Endothelial cell (in vitro differentiated cells): ENCODE results near the gene MYZAP. TPM values are rescaled to one million over a fixed set of nuclear protein-coding genes. Genes with fewer than 3 reads are reported as not detected.
A peak's percentile ranks its signal among the peaks of the same experiment; 100 is the strongest.

Experiments
- DNase-seq: peaks from one replicate; pipeline ENCODE4 v3.0.0; 2021; ENCODE audit warnings: low spot score
- H3K27ac Mint-ChIP-seq: one replicate; pipeline ENCODE4 v1.8.0; 2021; ENCODE audit warnings: mixed read lengths, inconsistent platforms; ENCODE audit not compliant: unreplicated experiment
- H3K27me3 Mint-ChIP-seq: one replicate; pipeline ENCODE4 v1.8.0; 2021; ENCODE audit warnings: mild to moderate bottlenecking, moderate library complexity, mixed read lengths, inconsistent platforms; ENCODE audit not compliant: unreplicated experiment
- H3K36me3 Mint-ChIP-seq: one replicate; pipeline ENCODE4 v1.8.0; 2021; ENCODE audit warnings: mild to moderate bottlenecking, low read depth, mixed read lengths, inconsistent platforms; ENCODE audit not compliant: unreplicated experiment
- H3K4me1 Mint-ChIP-seq: one replicate; pipeline ENCODE4 v1.8.0; 2021; ENCODE audit warnings: mild to moderate bottlenecking, mixed read lengths, inconsistent platforms; ENCODE audit not compliant: unreplicated experiment
- H3K4me3 Mint-ChIP-seq: one replicate; pipeline ENCODE4 v1.8.0; 2021; ENCODE audit warnings: mild to moderate bottlenecking, mixed read lengths, inconsistent platforms; ENCODE audit not compliant: unreplicated experiment
- H3K9me3 Mint-ChIP-seq: one replicate; pipeline ENCODE4 v1.8.0; 2021; ENCODE audit warnings: mixed read lengths, inconsistent platforms; ENCODE audit not compliant: unreplicated experiment
- total RNA-seq: library from RNA; stranded (reverse); fragmentation: NEBNext Ultra II Directional; extraction: Animal tissue kit (Norgen Biotek cat#: 25700); gene quantifications from one replicate; pipeline ENCODE4 v1.2.1, GENCODE V29; 2021; ENCODE audit not compliant: unreplicated experiment
- TF ChIP-seq, protein P1 (sequence below): fragments of 200-600 bp; sonication (generic); IDR thresholded peaks from one replicate; pipeline ENCODE4 v1.5.0; 2021; ENCODE audit warnings: antibody characterized with exemption; ENCODE audit not compliant: unreplicated experiment

The MYZAP gene
- total RNA-seq, 1 donor from 2014 or later, result 55.3 TPM

- Mint-ChIP-seq H3K9me3 (no peaks in the 10 kb centered on the region), H3K4me1 (peaks cover 16% of the 10 kb centered on the region), H3K27me3 (no peaks in the 10 kb centered on the region), H3K4me3 (peak overlapping the region; percentile 24), H3K27ac (no peak overlapping the region), H3K36me3 (peaks cover 8% of the 10 kb centered on the region)
- no peak for DNase-seq
- TF ChIP-seq, protein P1, sequence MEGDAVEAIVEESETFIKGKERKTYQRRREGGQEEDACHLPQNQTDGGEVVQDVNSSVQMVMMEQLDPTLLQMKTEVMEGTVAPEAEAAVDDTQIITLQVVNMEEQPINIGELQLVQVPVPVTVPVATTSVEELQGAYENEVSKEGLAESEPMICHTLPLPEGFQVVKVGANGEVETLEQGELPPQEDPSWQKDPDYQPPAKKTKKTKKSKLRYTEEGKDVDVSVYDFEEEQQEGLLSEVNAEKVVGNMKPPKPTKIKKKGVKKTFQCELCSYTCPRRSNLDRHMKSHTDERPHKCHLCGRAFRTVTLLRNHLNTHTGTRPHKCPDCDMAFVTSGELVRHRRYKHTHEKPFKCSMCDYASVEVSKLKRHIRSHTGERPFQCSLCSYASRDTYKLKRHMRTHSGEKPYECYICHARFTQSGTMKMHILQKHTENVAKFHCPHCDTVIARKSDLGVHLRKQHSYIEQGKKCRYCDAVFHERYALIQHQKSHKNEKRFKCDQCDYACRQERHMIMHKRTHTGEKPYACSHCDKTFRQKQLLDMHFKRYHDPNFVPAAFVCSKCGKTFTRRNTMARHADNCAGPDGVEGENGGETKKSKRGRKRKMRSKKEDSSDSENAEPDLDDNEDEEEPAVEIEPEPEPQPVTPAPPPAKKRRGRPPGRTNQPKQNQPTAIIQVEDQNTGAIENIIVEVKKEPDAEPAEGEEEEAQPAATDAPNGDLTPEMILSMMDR, result no peak
Observed at GRCh38 chr15:57655809-57656208, 64.1 kb downstream of the MYZAP start.

DNA sequence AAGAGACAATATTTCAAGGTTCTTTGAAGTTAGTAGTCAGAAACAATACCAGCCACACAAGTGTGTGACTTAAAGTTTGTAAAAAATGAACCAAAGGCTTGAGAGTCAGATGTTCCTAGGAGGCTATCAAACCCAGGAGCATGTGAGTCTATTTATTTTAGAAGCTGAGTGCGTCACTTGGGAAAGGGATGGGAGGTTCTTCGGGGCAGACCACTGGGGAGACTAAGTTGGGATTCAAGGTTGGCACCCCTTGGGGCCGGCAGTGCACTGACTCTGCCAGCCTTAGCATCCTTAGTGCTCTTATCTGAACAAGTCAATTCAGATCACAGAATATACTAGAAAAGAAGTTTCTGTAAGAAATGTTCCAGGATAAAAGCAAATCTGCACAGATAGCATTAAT, 64.7 kb downstream of the MYZAP start:
- Mint-ChIP-seq H3K27me3 (no peaks in the 10 kb centered on the region), H3K4me3 (no peak overlapping the region), H3K27ac (no peak overlapping the region), H3K9me3 (no peaks in the 10 kb centered on the region), H3K4me1 (peaks cover 16% of the 10 kb centered on the region), H3K36me3 (peaks cover 11% of the 10 kb centered on the region)
- no peak for DNase-seq
- TF ChIP-seq, protein P1, result no peak

GRCh38 chr15:57657619-57658018, 65.9 kb downstream of the MYZAP start:
- Mint-ChIP-seq H3K27ac (no peak overlapping the region), H3K4me1 (peaks cover 9% of the 10 kb centered on the region), H3K36me3 (peaks cover 20% of the 10 kb centered on the region), H3K27me3 (no peaks in the 10 kb centered on the region), H3K4me3 (no peak overlapping the region), H3K9me3 (no peaks in the 10 kb centered on the region)
- TF ChIP-seq, protein P1, result no peak
- no peak for DNase-seq

GRCh38 chr15:57662091-57662744, 70.5 kb downstream of the MYZAP start:
- Mint-ChIP-seq H3K36me3 (peaks cover 16% of the 10 kb centered on the region), H3K27ac (no peak overlapping the region), H3K4me1 (no peaks in the 10 kb centered on the region), H3K4me3 (no peak overlapping the region), H3K9me3 (no peaks in the 10 kb centered on the region), H3K27me3 (no peaks in the 10 kb centered on the region)
- DNase-seq, result no peak
- TF ChIP-seq, protein P1, result no peak

GRCh38 chr15:57662802-57663201, 71.1 kb downstream of the MYZAP start:
- TF ChIP-seq, protein P1, result no peak
- Mint-ChIP-seq H3K4me3 (no peak overlapping the region), H3K27ac (no peak overlapping the region), H3K36me3 (peaks cover 16% of the 10 kb centered on the region), H3K4me1 (peaks cover 3% of the 10 kb centered on the region), H3K9me3 (no peaks in the 10 kb centered on the region), H3K27me3 (no peaks in the 10 kb centered on the region)
- DNase-seq, result no peak
